T-helper 1 cell treated with Interleukin-12 subunit alpha and Interleukin-12 subunit beta and Interleukin-4 antibody, amounts not matched to agents 30 μg/mL and 1 μg/mL, for 36 hours (primary cell): ENCODE measurements around the gene DYRK4.

Experiments used
- H3K27ac Mint-ChIP-seq: one replicate; pipeline ENCODE4 v1.8.0; 2021; ENCODE audit warnings: mild to moderate bottlenecking, mixed read lengths
- H3K27me3 Mint-ChIP-seq: one replicate; pipeline ENCODE4 v1.8.0; 2021; ENCODE audit warnings: low read depth, mixed read lengths
- H3K36me3 Mint-ChIP-seq: one replicate; pipeline ENCODE4 v1.8.0; 2021; ENCODE audit warnings: low read depth, mixed read lengths
- H3K4me1 Mint-ChIP-seq: one replicate; pipeline ENCODE4 v1.8.0; 2021; ENCODE audit warnings: low read depth, mixed read lengths
- H3K4me3 Mint-ChIP-seq: one replicate; pipeline ENCODE4 v1.8.0; 2021; ENCODE audit warnings: mild to moderate bottlenecking, moderate library complexity, mixed read lengths
- H3K9me3 Mint-ChIP-seq: one replicate; pipeline ENCODE4 v1.8.0; 2021; ENCODE audit warnings: mixed read lengths

DYRK4 gene

DNA sequence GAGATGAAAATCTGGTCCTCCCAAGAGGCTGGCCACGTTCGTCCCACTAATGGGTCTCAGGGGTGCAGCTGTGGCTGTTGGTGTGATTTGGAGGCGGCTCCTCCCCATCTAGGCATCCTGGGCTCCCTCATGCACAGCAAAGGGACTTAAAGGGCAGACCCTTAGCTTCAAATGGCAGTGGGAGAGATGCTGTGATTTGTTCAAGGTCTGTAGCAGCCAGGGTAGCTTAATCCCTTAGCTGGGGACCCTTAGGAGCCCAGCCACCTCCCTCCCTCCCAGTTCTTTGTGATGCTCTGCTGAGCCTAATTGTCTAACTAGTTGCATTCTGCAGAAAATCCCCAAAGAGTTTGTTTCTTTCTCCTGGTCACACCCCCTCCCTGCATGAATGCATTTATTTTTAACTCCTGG is 18.3 kb downstream of the DYRK4 start:
- H3K27me3 Mint-ChIP-seq = peaks cover 5% of the 10 kb centered on the region
- H3K4me3 Mint-ChIP-seq = no peak overlapping the region
- H3K9me3 Mint-ChIP-seq = no peaks in the 10 kb centered on the region
- H3K27ac Mint-ChIP-seq = no peak overlapping the region
- H3K36me3 Mint-ChIP-seq = no peaks in the 10 kb centered on the region
- no peaks in the 10 kb centered on the region for H3K4me1 Mint-ChIP-seq

DNA sequence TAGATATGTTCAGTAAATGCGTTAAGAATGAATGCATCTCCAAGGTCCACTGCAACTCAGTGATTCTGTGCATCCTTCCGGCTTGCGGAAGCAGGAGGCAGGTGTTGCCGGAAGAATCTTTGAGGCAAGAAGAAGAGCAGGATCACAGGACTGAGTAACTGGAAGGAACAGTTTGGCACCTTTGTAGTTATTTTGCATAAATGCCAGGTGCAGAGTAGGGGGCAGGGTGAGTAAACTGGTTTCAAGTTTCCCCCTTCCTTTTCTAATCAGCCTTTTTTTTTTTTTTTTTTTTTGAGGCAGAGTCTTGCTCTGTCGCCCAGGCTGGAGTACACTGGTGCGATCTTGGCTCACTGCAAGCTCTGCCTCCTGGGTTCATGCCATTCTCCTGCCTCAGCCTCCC is 22.3 kb downstream of the DYRK4 start:
- Mint-ChIP-seq H3K4me1 (no peaks in the 10 kb centered on the region), H3K4me3 (no peak overlapping the region), H3K27me3 (no peaks in the 10 kb centered on the region), H3K27ac (no peak overlapping the region), H3K36me3 (no peaks in the 10 kb centered on the region), H3K9me3 (peaks cover under 1% of the 10 kb centered on the region)

DNA sequence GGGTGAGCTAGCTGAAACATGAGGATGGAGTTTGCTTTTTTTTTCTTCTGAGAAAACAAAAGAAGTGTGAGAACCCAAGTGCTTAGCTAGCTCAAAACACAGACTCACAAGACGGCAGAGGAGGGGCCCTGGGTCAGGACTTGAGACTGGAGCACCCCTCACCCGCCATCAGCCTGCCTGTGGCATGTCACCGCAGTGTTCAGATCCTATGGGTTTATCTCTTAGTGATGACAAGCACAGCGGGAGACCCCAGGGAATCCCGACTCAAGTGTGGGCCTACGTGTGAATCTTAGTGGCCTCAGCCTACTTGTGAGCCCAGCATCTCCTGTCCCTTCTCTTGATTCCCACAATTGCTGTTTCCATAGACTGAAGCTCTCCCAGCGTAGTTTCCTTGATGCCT is 22.9 kb downstream of the DYRK4 start:
- Mint-ChIP-seq H3K4me3 (no peak overlapping the region), H3K4me1 (no peaks in the 10 kb centered on the region), H3K36me3 (no peaks in the 10 kb centered on the region), H3K27me3 (no peaks in the 10 kb centered on the region), H3K27ac (no peak overlapping the region), H3K9me3 (peaks cover 4% of the 10 kb centered on the region)

DNA sequence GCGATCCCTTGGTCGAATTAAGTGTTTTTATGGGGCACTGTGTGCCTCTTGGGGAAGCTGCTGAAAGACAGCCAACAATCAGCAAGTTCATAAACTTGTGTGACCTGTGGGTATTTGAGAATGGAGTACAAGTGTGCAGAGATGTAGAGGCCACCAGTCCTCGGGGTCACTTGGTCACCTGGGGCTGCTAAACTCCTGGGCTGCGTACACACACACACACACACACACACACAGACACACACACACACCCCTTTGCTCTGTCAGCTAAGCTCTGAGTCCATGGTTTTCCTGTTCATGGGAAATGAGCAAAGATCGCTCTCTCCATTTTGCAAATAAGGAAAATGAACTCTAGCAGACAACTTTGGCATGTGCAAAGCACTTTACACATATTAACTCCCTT is 24.5 kb downstream of the DYRK4 start:
- Mint-ChIP-seq H3K36me3 (no peaks in the 10 kb centered on the region), H3K27ac (no peak overlapping the region), H3K27me3 (no peaks in the 10 kb centered on the region), H3K4me3 (no peak overlapping the region), H3K4me1 (no peaks in the 10 kb centered on the region), H3K9me3 (peaks cover 4% of the 10 kb centered on the region)

DNA sequence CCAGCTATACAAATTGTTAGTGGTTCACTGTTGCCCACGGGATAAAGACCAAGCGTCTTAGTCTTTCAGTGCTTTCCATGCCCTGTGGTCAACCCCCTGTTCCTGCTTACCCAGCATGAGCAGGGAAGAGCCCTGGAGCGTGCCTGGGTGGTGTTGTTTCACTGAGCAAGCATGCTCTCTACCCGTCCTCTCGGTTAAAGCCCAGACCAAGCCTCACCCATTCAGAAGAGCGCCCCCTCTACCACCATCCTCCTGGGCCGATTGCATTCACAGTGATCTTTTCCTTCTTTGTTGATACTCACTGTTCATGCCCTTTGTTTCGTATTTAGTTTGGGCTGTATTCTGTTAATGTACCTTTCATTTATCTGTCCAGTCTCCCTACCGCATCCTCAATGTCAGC is 25.1 kb downstream of the DYRK4 start:
- H3K27me3 Mint-ChIP-seq = no peaks in the 10 kb centered on the region
- H3K9me3 Mint-ChIP-seq = peaks cover 4% of the 10 kb centered on the region
- no peak overlapping the region for H3K27ac Mint-ChIP-seq
- no peak overlapping the region for H3K4me3 Mint-ChIP-seq
- H3K4me1 Mint-ChIP-seq = no peaks in the 10 kb centered on the region
- no peaks in the 10 kb centered on the region for H3K36me3 Mint-ChIP-seq

DNA sequence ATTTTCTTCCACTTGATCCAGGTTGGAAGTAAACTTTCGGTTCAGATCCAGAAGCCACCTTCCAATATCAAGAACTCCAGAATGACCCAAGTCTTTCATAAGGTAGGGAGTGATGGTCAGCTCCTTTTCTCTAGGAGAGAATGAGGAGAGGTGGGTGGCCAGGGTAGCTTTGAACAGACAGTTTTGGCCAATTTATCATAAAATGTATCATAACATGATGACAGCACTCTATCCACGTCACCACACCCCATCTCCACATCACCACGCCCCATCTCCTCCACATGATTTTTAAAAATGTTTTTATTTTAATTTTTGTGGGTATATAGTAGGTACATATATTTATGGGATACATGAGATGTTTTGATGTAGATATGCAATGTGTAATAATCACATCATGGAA is 26.9 kb downstream of the DYRK4 start:
- H3K27me3 Mint-ChIP-seq = peaks cover 4% of the 10 kb centered on the region
- peaks cover 4% of the 10 kb centered on the region for H3K9me3 Mint-ChIP-seq
- H3K36me3 Mint-ChIP-seq = no peaks in the 10 kb centered on the region

DNA sequence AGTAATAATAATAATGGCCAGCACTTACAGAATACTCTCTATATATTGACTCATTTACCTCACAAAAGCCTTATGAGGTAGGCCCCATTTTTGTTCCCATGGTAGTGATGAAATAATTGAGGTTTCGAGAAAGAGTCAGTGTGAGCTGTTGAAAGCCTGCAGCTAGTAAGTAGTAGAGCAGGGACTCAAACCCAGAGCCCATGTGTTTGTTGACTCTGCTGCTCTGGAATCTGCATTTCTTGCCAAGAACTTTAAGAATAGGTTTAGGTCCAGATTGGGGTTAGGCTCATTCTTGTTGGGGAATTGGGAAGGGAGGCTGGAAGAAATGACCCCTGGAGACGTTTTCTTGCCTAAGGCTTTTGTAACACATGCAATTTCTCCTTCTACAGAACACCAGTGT is 27.9 kb downstream of the DYRK4 start:
- no peaks in the 10 kb centered on the region for H3K36me3 Mint-ChIP-seq
- no peak overlapping the region for H3K27ac Mint-ChIP-seq
- H3K4me1 Mint-ChIP-seq = no peaks in the 10 kb centered on the region
- peaks cover 4% of the 10 kb centered on the region for H3K9me3 Mint-ChIP-seq
- peaks cover 6% of the 10 kb centered on the region for H3K27me3 Mint-ChIP-seq
- no peak overlapping the region for H3K4me3 Mint-ChIP-seq

More for the DNA sequence above, 26.9 kb downstream of the DYRK4 start:
- Mint-ChIP-seq H3K4me3 (no peak overlapping the region), H3K4me1 (no peaks in the 10 kb centered on the region), H3K27ac (no peak overlapping the region)

DNA sequence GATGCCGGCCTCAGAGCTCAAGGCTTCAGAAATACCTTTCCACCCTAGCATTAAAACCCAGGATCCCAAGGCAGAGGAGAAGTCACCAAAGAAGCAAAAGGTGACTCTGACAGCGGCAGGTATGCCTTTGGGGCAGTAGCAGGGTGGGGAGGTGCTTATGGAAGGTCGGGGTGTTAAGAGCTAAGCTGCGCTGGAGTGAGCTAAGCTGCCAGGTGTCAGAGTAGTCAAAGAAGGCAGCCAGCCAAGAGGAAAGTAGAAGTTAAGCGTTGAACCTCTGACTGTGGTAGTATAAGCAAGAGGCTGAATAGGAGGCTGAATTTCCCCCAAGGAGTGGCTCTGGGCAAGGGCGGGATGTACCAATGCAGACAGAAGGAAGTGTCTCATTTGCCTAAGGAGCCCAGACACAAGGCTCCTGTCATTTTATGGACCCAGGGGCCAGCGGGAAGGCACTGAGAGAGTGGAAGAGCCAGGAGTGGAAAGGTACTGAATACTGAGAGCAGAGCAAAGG is 29.2 kb downstream of the DYRK4 start:
- Mint-ChIP-seq H3K4me3 (no peak overlapping the region), H3K27ac (no peak overlapping the region), H3K4me1 (no peaks in the 10 kb centered on the region), H3K27me3 (peaks cover 10% of the 10 kb centered on the region), H3K9me3 (peaks cover 4% of the 10 kb centered on the region), H3K36me3 (no peaks in the 10 kb centered on the region)

DNA sequence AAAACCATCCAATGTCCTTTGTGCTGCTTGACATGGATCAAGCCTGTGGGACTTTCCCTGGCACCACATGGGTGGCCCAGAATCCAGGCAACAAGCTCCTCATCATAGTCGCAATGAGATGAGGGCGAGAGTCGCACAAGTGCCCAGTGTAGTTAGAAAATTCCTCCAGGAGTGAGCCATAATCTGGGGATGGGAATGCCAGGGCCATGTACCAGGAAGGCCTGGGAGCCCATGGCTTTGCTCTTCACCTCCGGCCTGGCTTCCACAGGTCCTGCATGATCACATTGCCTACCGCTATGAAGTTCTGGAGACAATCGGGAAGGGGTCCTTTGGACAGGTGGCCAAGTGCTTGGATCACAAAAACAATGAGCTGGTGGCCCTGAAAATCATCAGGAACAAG is 33.9 kb downstream of the DYRK4 start:
- no peaks in the 10 kb centered on the region for H3K9me3 Mint-ChIP-seq
- peaks cover 2% of the 10 kb centered on the region for H3K4me1 Mint-ChIP-seq
- H3K36me3 Mint-ChIP-seq = no peaks in the 10 kb centered on the region
- no peak overlapping the region for H3K27ac Mint-ChIP-seq
- H3K4me3 Mint-ChIP-seq = no peak overlapping the region
- peaks cover 10% of the 10 kb centered on the region for H3K27me3 Mint-ChIP-seq

DNA sequence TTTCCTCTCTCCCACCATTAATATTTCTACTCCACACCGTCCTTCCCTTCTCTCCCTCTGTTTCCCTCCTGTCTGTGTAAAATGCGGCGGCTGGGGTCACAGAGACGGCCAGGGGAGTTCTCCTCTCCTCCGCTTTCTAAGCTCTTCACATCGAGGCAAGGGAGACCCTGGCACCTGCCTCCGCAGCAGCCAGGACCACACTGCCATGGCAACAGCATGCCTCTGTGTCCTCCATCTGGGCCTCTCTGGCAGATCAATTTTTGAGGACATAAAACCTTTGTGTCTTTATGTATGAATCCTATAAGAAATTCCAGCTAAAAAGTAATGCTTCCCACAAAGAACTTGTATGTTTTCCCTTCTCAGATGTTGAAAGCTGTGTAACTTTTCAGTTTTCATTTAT is 41.4 kb downstream of the DYRK4 start:
- Mint-ChIP-seq H3K4me1 (peaks cover 3% of the 10 kb centered on the region), H3K9me3 (no peaks in the 10 kb centered on the region), H3K27ac (no peak overlapping the region), H3K4me3 (no peak overlapping the region), H3K27me3 (peaks cover 14% of the 10 kb centered on the region), H3K36me3 (no peaks in the 10 kb centered on the region)

DNA sequence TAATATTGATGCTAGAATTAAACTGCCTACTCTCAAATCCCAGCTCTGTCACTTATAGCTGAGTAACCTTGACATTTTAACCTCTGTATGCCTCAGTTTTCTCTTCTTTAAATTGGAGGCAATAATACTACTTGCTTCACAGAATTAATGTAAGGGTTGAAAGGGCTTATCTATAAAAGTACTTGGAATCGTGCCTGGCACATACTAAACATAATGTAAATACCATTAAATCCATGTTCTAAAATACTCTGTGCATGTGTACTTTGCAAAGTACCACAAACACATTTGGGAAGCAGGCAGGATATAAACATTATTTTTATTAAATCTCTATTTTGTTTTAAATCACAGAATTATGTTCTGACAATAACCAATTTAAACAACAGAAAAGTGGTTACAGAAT is 41.9 kb downstream of the DYRK4 start:
- H3K27me3 Mint-ChIP-seq = peaks cover 14% of the 10 kb centered on the region
- peaks cover 3% of the 10 kb centered on the region for H3K4me1 Mint-ChIP-seq
- H3K9me3 Mint-ChIP-seq = no peaks in the 10 kb centered on the region
- no peak overlapping the region for H3K27ac Mint-ChIP-seq
- H3K4me3 Mint-ChIP-seq = no peak overlapping the region
- H3K36me3 Mint-ChIP-seq = no peaks in the 10 kb centered on the region

DNA sequence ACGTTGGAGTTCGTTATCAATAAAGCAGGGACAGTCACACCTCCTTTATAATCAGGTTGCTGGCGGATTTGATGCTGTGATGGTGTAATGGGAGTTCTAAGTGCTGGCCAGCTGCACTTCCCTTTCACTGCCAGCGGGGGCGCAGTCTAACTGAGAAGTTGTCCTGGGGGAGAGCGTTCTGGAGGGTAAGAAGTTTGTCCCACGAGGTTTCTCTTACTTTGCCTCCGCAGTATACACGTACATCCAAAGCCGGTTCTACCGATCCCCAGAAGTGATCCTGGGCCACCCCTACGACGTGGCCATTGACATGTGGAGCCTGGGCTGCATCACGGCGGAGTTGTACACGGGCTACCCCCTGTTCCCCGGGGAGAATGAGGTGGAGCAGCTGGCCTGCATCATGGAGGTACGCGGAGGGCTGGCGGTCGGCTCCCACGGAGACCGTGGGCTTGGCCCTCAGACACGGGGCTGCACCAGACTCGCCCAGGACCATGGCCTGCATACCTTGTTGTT is 42.7 kb downstream of the DYRK4 start:
- Mint-ChIP-seq H3K27me3 (peaks cover 14% of the 10 kb centered on the region), H3K4me1 (peaks cover 3% of the 10 kb centered on the region), H3K27ac (peak overlapping the region; percentile 81), H3K4me3 (peak overlapping the region; percentile 96), H3K9me3 (no peaks in the 10 kb centered on the region), H3K36me3 (no peaks in the 10 kb centered on the region)

DNA sequence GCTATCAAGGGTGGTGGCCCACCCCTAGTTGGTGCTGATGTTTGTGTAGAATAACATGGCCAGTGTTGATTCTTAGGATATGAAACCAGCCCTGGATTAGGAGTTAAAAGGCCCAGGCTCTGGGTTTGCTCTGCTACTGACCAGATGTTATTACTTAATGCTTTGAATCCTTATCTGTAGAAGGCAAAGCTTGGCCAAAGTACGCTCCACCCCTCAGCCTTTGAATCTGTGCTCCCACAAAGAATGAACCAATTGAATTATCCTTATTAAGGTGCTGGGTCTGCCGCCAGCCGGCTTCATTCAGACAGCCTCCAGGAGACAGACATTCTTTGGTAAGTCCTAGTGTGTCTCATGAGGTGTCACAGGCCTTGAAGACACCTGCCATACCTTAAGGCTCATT is 45.0 kb downstream of the DYRK4 start:
- no peaks in the 10 kb centered on the region for H3K36me3 Mint-ChIP-seq
- no peaks in the 10 kb centered on the region for H3K9me3 Mint-ChIP-seq
- no peak overlapping the region for H3K4me3 Mint-ChIP-seq
- H3K27me3 Mint-ChIP-seq = peaks cover 13% of the 10 kb centered on the region
- H3K4me1 Mint-ChIP-seq = peaks cover 3% of the 10 kb centered on the region
- H3K27ac Mint-ChIP-seq = no peak overlapping the region

DNA sequence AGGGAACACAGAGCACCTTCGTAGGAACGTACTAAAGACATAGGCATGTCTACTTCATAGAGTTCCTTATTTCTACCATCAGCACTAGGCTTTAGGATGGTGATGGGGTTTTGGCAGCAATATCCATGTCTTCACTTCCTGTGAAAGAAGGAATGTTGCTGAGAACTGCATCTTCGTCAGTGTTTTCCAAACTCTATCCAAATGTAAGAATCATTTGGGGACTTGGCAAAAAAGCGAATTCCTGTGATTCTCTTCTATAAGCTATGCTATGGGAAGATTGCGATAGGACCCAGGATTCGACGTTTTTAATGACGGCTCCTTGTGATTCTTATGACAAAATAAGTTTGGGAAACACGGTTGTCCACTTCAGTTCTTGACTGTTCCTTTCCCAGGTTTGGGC is 47.1 kb downstream of the DYRK4 start:
- Mint-ChIP-seq H3K4me3 (no peak overlapping the region), H3K36me3 (peaks cover 11% of the 10 kb centered on the region), H3K27ac (no peak overlapping the region), H3K4me1 (peaks cover 3% of the 10 kb centered on the region), H3K9me3 (no peaks in the 10 kb centered on the region), H3K27me3 (no peaks in the 10 kb centered on the region)

DNA sequence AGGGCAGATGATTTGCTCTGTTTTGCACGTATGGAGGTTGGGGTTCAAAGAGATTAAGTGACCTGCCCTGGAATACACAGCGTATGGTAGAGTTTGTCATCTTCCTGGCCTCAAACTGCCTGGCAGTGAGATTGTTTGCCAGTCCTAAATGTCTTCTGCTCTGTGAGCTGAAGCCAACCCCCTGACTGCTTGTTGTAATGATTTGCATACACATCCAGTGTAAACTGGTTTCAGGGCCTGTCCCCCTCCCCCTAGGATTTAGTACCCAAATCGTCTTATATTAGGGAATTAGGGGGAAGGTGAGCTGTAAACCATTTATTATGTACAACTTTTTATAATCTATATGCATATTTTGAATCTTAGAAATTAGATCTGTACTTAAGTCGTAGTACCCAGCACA is 48.5 kb downstream of the DYRK4 start:
- Mint-ChIP-seq H3K4me3 (no peak overlapping the region), H3K27ac (no peak overlapping the region), H3K9me3 (no peaks in the 10 kb centered on the region), H3K36me3 (peaks cover 18% of the 10 kb centered on the region), H3K4me1 (peaks cover 3% of the 10 kb centered on the region), H3K27me3 (no peaks in the 10 kb centered on the region)

DNA sequence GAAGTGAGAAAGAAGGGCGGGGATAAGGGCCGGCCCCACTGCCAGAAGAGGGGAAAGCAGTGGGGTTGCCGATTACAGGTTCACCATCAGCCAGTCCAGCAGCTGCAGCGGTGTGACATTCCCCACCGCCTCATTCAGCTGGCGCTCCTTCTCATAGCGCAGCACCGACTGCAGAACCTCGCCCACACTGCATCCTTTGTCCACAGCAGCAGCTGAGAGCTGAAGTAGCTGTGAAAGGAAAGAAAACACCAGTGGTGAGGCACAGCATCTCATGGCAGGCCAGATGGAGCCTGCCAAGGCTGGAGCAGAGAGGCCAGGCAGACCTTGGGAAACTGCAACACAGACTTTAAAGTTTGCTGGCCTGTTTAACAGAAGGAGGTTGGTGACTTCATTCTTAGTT is 53.7 kb downstream of the DYRK4 start:
- H3K4me1 Mint-ChIP-seq = no peaks in the 10 kb centered on the region
- no peaks in the 10 kb centered on the region for H3K27me3 Mint-ChIP-seq
- no peaks in the 10 kb centered on the region for H3K9me3 Mint-ChIP-seq
- H3K36me3 Mint-ChIP-seq = peaks cover 18% of the 10 kb centered on the region
- H3K4me3 Mint-ChIP-seq = no peak overlapping the region
- H3K27ac Mint-ChIP-seq = no peak overlapping the region
